HEK293T (cell line): ENCODE data around the gene KREMEN2.

Experiments used
- CTCF ChIA-PET: fragments of 350-600 bp; formaldehyde crosslinking; extraction: SDS; loops from one replicate; lab custom pipeline; 2021; ENCODE audit warnings: antibody characterized with exemption, inconsistent platforms; lab: Yijun Ruan, JAX
- POLR2A ChIA-PET: fragments of 350-600 bp; formaldehyde crosslinking; extraction: SDS; loops from one replicate; lab custom pipeline; 2020; ENCODE audit warnings: antibody characterized with exemption, inconsistent platforms; lab: Yijun Ruan, JAX
- DNase-seq: peaks from one replicate; pipeline ENCODE4 v3.0.0; 2012; ENCODE audit warnings: mixed read lengths; ENCODE audit errors: extremely low spot score
- ARNT ChIP-seq: fragments of 450-650 bp; IDR thresholded peaks from 2 replicates; pipeline ENCODE4 v1.6.1; 2017; ENCODE audit warnings: mild to moderate bottlenecking
- BHLHE40 ChIP-seq: fragments of 450-650 bp; IDR thresholded peaks from 2 replicates; pipeline ENCODE4 v1.6.1; 2016; ENCODE audit warnings: mild to moderate bottlenecking, moderate library complexity, borderline replicate concordance
- CTBP1 ChIP-seq: fragments of 450-650 bp; IDR thresholded peaks from 2 replicates; pipeline ENCODE4 v1.6.1; 2016; ENCODE audit warnings: borderline replicate concordance
- ELF4 ChIP-seq: fragments of 450-650 bp; IDR thresholded peaks from 2 replicates; pipeline ENCODE4 v1.6.1; 2017; ENCODE audit warnings: antibody characterized with exemption
- FOXA1 ChIP-seq: fragments of 450-650 bp; IDR thresholded peaks from 2 replicates; pipeline ENCODE4 v1.6.1; 2016; ENCODE audit warnings: mild to moderate bottlenecking
- FOXK2 ChIP-seq: fragments of 450-650 bp; IDR thresholded peaks from 2 replicates; pipeline ENCODE4 v1.6.1; 2016; ENCODE audit warnings: mild to moderate bottlenecking
- FOXM1 ChIP-seq: fragments of 450-650 bp; IDR thresholded peaks from 2 replicates; pipeline ENCODE4 v1.6.1; 2017; ENCODE audit warnings: mild to moderate bottlenecking, borderline replicate concordance
- HDGF ChIP-seq: fragments of 450-650 bp; IDR thresholded peaks from 2 replicates; pipeline ENCODE4 v1.6.1; 2017; ENCODE audit warnings: antibody characterized with exemption, borderline replicate concordance
- L3MBTL2 ChIP-seq: fragments of 450-650 bp; conservative IDR thresholded peaks from 2 replicates; pipeline ENCODE4 v1.6.1; 2016; ENCODE audit warnings: mild to moderate bottlenecking
- LEF1 ChIP-seq: fragments of 450-650 bp; IDR thresholded peaks from 2 replicates; pipeline ENCODE4 v1.6.1; 2017; ENCODE audit warnings: mild to moderate bottlenecking, borderline replicate concordance
- NFRKB ChIP-seq: fragments of 450-650 bp; IDR thresholded peaks from 2 replicates; pipeline ENCODE4 v1.6.1; 2016; ENCODE audit warnings: mild to moderate bottlenecking, moderate library complexity
- SP1 ChIP-seq: fragments of 450-650 bp; IDR thresholded peaks from 2 replicates; pipeline ENCODE4 v1.6.1; 2017
- SUZ12 ChIP-seq: fragments of 450-650 bp; IDR thresholded peaks from 2 replicates; pipeline ENCODE4 v1.6.1; 2016; ENCODE audit warnings: mild to moderate bottlenecking
- TARDBP ChIP-seq: fragments of 450-650 bp; IDR thresholded peaks from 2 replicates; pipeline ENCODE4 v1.6.1; 2016
- ZNF384 ChIP-seq: fragments of 450-650 bp; IDR thresholded peaks from 2 replicates; pipeline ENCODE4 v1.6.1; 2016
- TF ChIP-seq, protein P1 (sequence below): fragments of 450-650 bp; IDR thresholded peaks from 2 replicates; pipeline ENCODE4 v1.6.1; 2016

The KREMEN2 gene

DNA sequence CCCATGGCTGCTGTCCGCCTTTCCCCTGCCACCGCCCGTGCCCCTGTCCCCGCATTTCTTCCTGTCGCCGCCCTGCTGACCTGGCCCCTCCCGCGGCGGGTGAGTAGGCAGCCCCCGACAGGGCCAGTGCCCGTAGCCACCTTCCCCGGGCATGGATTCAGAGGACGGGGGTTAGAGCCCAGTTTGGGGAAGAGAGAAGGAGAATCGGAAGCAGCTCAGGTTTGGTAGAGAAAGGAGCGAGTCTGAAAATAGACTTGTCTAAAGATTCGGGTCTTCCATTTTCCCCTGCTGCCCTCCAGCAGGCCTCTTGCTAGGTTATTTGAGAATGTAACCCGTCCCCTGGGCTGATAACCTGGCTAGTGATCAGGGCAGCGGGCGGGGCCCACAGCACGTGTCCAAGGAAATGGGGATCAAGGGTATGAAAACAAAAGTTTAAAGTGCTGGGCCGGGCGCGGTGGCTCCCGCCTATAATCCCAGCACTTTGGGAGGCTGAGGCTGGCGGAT, 40.8 kb downstream of the KREMEN2 start:
- POLR2A ChIA-PET = interaction anchor here (1.5 to 5.3 kb wide), 5 partner anchors 16 to 35 kb away, joined by 3 to 60 read pairs (median 6); partner anchors contain the start of genes CLDN6, HCFC1R1, PKMYT1 and THOC6
- CTCF ChIA-PET = interaction anchor here (1.3 to 4.1 kb wide), 2 partner anchors 23 to 27 kb away, joined by 13 to 20 read pairs; no protein-coding TSS in a partner anchor
- DNase-seq = no peak
- no peak for TF ChIP-seq NFRKB
- no peak for TF ChIP-seq L3MBTL2
- TF ChIP-seq HDGF = no peak
- TF ChIP-seq CTBP1 = no peak
- no peak for TF ChIP-seq FOXA1
- TF ChIP-seq FOXK2 = no peak
- no peak for TF ChIP-seq ARNT
- TF ChIP-seq, protein P1, sequence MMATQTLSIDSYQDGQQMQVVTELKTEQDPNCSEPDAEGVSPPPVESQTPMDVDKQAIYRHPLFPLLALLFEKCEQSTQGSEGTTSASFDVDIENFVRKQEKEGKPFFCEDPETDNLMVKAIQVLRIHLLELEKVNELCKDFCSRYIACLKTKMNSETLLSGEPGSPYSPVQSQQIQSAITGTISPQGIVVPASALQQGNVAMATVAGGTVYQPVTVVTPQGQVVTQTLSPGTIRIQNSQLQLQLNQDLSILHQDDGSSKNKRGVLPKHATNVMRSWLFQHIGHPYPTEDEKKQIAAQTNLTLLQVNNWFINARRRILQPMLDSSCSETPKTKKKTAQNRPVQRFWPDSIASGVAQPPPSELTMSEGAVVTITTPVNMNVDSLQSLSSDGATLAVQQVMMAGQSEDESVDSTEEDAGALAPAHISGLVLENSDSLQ = no peak
- no peak for TF ChIP-seq LEF1
- no peak for TF ChIP-seq TARDBP
- no peak for TF ChIP-seq SUZ12

DNA sequence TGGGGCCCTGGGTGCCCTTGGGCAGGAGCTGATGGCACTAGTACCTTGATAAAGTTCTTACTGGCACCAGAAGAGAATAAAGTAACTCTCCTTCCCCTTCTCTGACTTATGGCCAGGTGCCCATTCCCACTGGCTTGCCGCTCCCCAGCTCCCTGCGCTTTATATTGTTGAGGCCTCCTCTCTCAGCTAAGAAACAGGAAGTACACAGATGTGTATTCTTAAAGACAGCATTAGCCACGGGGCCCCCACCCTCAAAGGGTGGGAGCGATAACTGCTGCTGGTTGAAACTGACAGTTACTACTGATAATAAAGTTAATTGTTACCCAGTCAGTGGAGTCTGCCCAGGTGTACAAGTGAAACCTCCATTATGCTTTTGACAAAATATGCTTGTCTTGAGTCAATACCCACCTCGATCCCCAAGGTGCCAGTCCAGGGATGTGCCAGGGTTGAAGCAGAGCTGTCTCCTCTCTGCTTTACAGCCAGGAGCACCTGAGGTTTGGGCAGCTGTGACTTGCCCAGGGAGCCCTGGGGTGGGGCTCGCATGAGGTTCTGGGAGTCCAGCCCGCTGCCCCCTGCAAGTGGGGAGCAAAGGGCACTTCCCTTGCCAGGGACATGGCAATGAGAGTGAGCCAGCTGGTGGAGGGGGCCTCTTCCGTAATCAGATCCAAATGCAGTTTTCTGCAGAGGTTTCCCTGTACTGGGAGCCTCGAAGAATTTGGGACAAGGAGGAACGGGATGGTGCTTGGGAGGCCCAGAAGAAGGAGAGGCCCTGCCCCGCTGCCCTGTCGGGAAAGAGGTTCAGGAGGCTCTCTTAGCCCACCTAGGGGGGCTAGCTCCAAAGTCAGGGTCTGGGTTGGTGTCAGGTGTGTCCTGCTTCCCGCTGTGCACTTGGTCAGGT, 43.2 kb downstream of the KREMEN2 start:
- CTCF ChIA-PET = interaction anchor here (1.3 to 1.6 kb wide), 2 partner anchors 11 to 21 kb away, joined by 3 to 10 read pairs; partner anchors contain the start of gene CLDN6
- POLR2A ChIA-PET = interaction anchor here (0.7 to 5.3 kb wide), 4 partner anchors 14 to 91 kb away, joined by 3 to 60 read pairs (median 4); partner anchors contain the start of genes CLDN6, HCFC1R1, PKMYT1 and THOC6
- TF ChIP-seq CTBP1 = no peak
- TF ChIP-seq LEF1 = no peak
- TF ChIP-seq, protein P1 = no peak
- no peak for TF ChIP-seq ZNF384
- no peak for TF ChIP-seq FOXK2
- no peak for TF ChIP-seq FOXA1
- no peak for TF ChIP-seq NFRKB
- no peak for TF ChIP-seq SP1
- no peak for TF ChIP-seq ARNT
- no peak for TF ChIP-seq HDGF
- no peak for TF ChIP-seq L3MBTL2
- no peak for TF ChIP-seq ELF4
- TF ChIP-seq FOXM1 = no peak
- no peak for TF ChIP-seq BHLHE40
- no peak for TF ChIP-seq TARDBP
- no peak for TF ChIP-seq SUZ12
- DNase-seq = no peak

DNA sequence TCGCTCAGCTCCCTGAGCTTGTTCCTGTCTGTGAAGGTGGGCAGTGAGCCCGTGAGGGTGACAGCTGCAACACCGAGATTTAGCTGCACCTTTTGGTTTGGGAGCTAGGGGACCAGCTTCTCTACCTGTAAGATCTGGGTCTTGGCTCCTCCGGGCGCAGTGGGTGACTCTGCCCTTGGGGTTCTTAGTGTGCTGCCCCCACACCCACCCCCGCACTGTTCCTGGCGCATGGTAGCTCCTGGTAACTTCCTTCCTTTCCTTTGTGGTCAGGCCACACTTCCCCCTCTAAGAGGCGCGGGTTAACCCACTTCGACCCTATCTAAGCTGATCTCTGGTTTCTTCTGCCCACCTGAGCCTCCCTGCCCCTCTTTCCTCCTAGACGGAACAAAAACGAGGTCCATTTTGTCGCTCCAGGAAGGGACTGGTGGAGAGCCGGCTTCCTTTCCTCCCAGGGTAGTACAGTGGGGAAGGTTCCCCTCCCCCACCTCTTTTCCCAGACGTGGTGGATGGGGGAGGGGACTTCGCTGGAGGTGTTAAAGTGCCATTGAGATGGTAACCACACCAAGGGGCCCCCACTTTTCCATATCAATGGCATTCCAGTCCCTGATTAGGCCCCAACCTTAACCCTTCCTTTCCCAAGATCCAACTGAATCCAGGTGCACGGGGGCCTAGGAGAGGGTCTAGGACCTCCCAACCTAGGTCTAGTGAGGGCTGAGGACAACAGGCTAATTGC, 44.0 kb downstream of the KREMEN2 start:
- ChIA-PET CTCF (interaction anchor here (1.3 to 1.6 kb wide), 2 partner anchors 10 to 20 kb away, joined by 3 to 10 read pairs; partner anchors contain the start of gene CLDN6), POLR2A (interaction anchor here (0.7 to 5.3 kb wide), 4 partner anchors 13 to 90 kb away, joined by 3 to 60 read pairs (median 4); partner anchors contain the start of genes CLDN6, HCFC1R1, PKMYT1 and THOC6)
- TF ChIP-seq HDGF (no peak), BHLHE40 (no peak), SUZ12 (no peak), FOXM1 (no peak), ARNT (no peak), SP1 (no peak), L3MBTL2 (no peak), LEF1 (no peak), CTBP1 (no peak), TARDBP (no peak), NFRKB (no peak), ELF4 (no peak), FOXA1 (no peak), ZNF384 (no peak), FOXK2 (no peak)
- TF ChIP-seq, protein P1 = no peak
- no peak for DNase-seq

DNA sequence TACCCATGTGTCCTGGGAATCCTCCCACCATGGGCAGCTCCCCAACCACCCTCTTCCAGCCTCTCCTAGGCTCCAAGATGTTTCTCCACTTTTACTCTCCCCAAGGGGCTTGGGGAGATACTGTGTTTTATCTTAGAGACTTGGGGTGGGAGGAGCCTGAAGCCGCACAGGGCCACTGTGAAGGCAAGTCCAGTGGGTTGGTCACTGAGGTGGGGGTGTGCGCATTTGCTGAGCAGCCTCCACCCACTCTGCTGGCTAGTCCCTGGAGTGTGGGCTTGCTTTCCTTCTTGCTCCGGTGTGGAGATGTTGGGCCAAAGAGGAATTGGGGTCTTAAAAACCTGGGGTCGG, 44.6 kb downstream of the KREMEN2 start:
- POLR2A ChIA-PET = interaction anchor here (1.9 to 5.3 kb wide), 3 partner anchors 12 to 19 kb away, joined by 5 to 60 read pairs (median 44); partner anchors contain the start of genes CLDN6, HCFC1R1, THOC6 and TNFRSF12A
- no peak for DNase-seq
- CTCF ChIA-PET = interaction anchor here (1.6 kb wide), 1 partner anchor 10 kb away, joined by 10 read pairs; the partner anchor contains the start of gene CLDN6
- TF ChIP-seq NFRKB = no peak
- TF ChIP-seq FOXA1 = no peak
- TF ChIP-seq FOXM1 = no peak
- no peak for TF ChIP-seq SP1
- TF ChIP-seq FOXK2 = no peak
- no peak for TF ChIP-seq BHLHE40
- TF ChIP-seq ELF4 = no peak
- no peak for TF ChIP-seq LEF1
- TF ChIP-seq ARNT = no peak
- TF ChIP-seq SUZ12 = no peak
- TF ChIP-seq L3MBTL2 = no peak
- no peak for TF ChIP-seq TARDBP
- no peak for TF ChIP-seq ZNF384
- no peak for TF ChIP-seq HDGF
- no peak for TF ChIP-seq CTBP1
- TF ChIP-seq, protein P1 = no peak
